ENCODE measurements around the gene COPG2. TPM values are rescaled to one million over a fixed set of nuclear protein-coding genes. Genes with fewer than 3 reads are reported as not detected.

Gene COPG2
- total and polyA plus RNA-seq, 2 of the 8 experiments (the other 6 are each of a cell fraction or from before 2014, with no cell fraction given), result 50.3 to 53.1 TPM

- TF ChIP-seq SRF (IDR thresholded peaks at IDR 0.05; ENCODE audit: low read depth, low read length) (no peak), PHF8 (conservative IDR thresholded peaks at IDR 0.05; ENCODE audit: low read depth, low read length) (no peak), ASH2L (IDR thresholded peaks at IDR 0.05; ENCODE audit: low read length) (no peak), RAD21 (IDR thresholded peaks at IDR 0.05 in 1 of 2, conservative IDR thresholded peaks at IDR 0.05 in 1 of 2; ENCODE audit: low read depth in 2 of 2, low read length in 2 of 2) (no peak), SP4 (IDR thresholded peaks at IDR 0.05; ENCODE audit: low read length) (no peak), BCL11A (IDR thresholded peaks at IDR 0.05; ENCODE audit: low read depth in 2 of 2, low read length in 2 of 2) (no peak)
- Histone ChIP-seq H4K91ac (replicated peaks; ENCODE audit: insufficient read length, low read length) (no peak overlapping the region), H3K4ac (replicated peaks; ENCODE audit: insufficient read length, low read depth, low read length) (no peak overlapping the region), H4K8ac (ENCODE audit: extremely low read depth, insufficient read depth, low read length) (no peak overlapping the region), H3K4me3 (ENCODE audit: extremely low read depth in 1 of 4, insufficient read depth in 2 of 4, low read depth in 3 of 4, low read length in 4 of 4) (no peak overlapping the region), H3K27ac (ENCODE audit: low read depth, low read length) (no peak overlapping the region), H3K79me2 (ENCODE audit: control insufficient read depth in 1 of 2, insufficient read depth in 2 of 2, low read length in 2 of 2) (no peaks in the 10 kb centered on the region), H3K9me3 (ENCODE audit: insufficient read depth in 2 of 2, low read depth in 1 of 2, low read length in 1 of 2) (peaks cover 6 to 7% of the 10 kb centered on the region in 2 experiments; a peak in 1 of 4 replicates), H3K23ac (ENCODE audit: insufficient read length) (no peak overlapping the region), H2AK5ac (ENCODE audit: low read depth, low read length) (no peak overlapping the region), H2BK15ac (ENCODE audit: low read length) (no peak overlapping the region), H3K4me1 (replicated peaks in 1 of 4; ENCODE audit: control insufficient read depth in 3 of 4, insufficient read depth in 4 of 4, low read length in 3 of 4) (no peaks in the 10 kb centered on the region), H3K56ac (replicated peaks; ENCODE audit: insufficient read length, low read depth, low read length) (no peak overlapping the region), H3K18ac (ENCODE audit: extremely low read depth, low read length) (no peak overlapping the region), H3K27me3 (replicated peaks in 1 of 4; ENCODE audit: control insufficient read depth in 3 of 4, extremely low read depth in 1 of 4, insufficient read depth in 3 of 4, low read length in 3 of 4) (no peaks in the 10 kb centered on the region), H2BK20ac (ENCODE audit: low read length) (no peak overlapping the region), H2AFZ (ENCODE audit: low read length) (no peak overlapping the region), H4K5ac (ENCODE audit: insufficient read length, low read depth, low read length) (no peak overlapping the region), H2BK12ac (ENCODE audit: low read depth, low read length) (no peak overlapping the region), H3K14ac (ENCODE audit: insufficient read length) (no peak overlapping the region), H3K23me2 (ENCODE audit: low read depth, low read length) (no peaks in the 10 kb centered on the region; the same call in 1 of the 2 replicates), H2BK5ac (ENCODE audit: low read depth, low read length) (no peak overlapping the region), H3K4me2 (ENCODE audit: insufficient read depth in 1 of 2, low read depth in 2 of 2, low read length in 2 of 2) (no peak overlapping the region), H4K20me1 (replicated peaks in 1 of 2; ENCODE audit: control insufficient read depth in 1 of 2, insufficient read depth in 2 of 2, low read length in 2 of 2) (no peaks in the 10 kb centered on the region), H3K79me1 (ENCODE audit: low read depth, low read length) (no peaks in the 10 kb centered on the region), H2BK120ac (replicated peaks; ENCODE audit: low read depth, low read length) (no peak overlapping the region), H3K36me3 (ENCODE audit: control insufficient read depth in 2 of 4, insufficient read depth in 4 of 4, low read length in 3 of 4) (no peaks in the 10 kb centered on the region), H3K9ac (replicated peaks in 1 of 4; ENCODE audit: extremely low read depth in 1 of 4, low read depth in 3 of 4, low read length in 3 of 4) (no peak overlapping the region)
- FAIRE-seq (no peak), DNase-seq (ENCODE audit: low read depth in 1 of 2, low spot score in 2 of 2) (no peak)
- 95% methylated on average over 2 of the region's 2 CpGs; no CpG with 5 or more reads in 1 of the 2 experiments for WGBS, 2 experiments (ENCODE audit: extremely low coverage in 1 of 2, insufficient coverage in 1 of 2, insufficient read length in 1 of 2, insufficient replicate concordance in 2 of 2, low coverage in 1 of 2, low lambda C conversion rate in 2 of 2, missing lambda C conversion rate in 1 of 2)
- POLR2A ChIA-PET (ENCODE audit: partially characterized antibody), result no interaction called here
- CTCF ChIA-PET (ENCODE audit: partially characterized antibody), result no interaction called here
Observed at GRCh38 chr7:130458257-130458656, 210.3 kb downstream of the COPG2 start.

Data from H1 (cell line).